ENCODE data around the gene RNF130. TPM values are rescaled to one million over a fixed set of nuclear protein-coding genes. Genes with fewer than 3 reads are reported as not detected.

RNF130 gene, protein sequence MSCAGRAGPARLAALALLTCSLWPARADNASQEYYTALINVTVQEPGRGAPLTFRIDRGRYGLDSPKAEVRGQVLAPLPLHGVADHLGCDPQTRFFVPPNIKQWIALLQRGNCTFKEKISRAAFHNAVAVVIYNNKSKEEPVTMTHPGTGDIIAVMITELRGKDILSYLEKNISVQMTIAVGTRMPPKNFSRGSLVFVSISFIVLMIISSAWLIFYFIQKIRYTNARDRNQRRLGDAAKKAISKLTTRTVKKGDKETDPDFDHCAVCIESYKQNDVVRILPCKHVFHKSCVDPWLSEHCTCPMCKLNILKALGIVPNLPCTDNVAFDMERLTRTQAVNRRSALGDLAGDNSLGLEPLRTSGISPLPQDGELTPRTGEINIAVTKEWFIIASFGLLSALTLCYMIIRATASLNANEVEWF
- polyA plus RNA-seq (2013): 203 TPM

DNA sequence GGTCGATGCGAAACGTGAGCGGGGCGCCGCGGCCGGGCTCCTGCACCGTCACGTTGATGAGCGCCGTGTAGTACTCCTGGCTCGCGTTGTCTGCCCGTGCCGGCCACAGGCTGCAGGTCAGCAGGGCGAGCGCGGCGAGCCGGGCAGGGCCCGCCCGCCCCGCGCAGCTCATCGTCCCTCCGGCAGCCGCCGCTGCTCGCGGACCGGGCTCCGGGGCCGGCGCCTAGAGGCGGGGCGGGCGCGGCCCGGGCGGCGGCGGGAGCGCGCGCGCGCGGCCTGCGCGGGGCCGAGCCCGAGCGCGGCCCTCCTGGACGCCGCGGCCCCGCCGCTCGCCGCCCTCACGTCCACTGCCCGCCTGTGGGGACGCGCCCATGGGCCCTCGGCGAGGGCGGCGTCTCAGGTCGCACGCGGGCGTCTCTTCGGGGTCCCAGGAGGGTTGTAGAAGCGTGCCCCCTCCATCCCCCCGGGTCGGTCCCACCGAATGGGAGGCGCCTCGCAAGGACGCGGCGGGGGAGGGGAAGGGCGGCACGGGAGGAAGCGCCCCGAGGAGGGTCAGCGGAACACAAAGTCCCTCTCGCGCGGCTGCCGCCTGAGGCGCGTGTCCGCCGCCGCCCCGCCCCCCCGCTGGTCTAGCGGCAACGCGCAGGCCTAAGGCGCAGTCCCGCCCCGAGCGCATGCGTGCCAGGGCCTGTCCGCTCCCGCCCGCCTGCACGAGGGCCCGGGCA lies at the start of gene RNF130:
TSS of gene RNF130 (minus strand) at position 229 of the 725 bp plus-strand sequence. CDS start at position 172, 57 bp downstream.
- peak within 1 kb of the TSS; percentile 73 to 96 (median 85) for H3K4me3 ChIP-seq (ENCODE audit: control insufficient read depth in 1 of 7, extremely low read depth in 1 of 7, insufficient read depth in 4 of 7, low read depth in 2 of 7, low read length in 6 of 7)

DNA sequence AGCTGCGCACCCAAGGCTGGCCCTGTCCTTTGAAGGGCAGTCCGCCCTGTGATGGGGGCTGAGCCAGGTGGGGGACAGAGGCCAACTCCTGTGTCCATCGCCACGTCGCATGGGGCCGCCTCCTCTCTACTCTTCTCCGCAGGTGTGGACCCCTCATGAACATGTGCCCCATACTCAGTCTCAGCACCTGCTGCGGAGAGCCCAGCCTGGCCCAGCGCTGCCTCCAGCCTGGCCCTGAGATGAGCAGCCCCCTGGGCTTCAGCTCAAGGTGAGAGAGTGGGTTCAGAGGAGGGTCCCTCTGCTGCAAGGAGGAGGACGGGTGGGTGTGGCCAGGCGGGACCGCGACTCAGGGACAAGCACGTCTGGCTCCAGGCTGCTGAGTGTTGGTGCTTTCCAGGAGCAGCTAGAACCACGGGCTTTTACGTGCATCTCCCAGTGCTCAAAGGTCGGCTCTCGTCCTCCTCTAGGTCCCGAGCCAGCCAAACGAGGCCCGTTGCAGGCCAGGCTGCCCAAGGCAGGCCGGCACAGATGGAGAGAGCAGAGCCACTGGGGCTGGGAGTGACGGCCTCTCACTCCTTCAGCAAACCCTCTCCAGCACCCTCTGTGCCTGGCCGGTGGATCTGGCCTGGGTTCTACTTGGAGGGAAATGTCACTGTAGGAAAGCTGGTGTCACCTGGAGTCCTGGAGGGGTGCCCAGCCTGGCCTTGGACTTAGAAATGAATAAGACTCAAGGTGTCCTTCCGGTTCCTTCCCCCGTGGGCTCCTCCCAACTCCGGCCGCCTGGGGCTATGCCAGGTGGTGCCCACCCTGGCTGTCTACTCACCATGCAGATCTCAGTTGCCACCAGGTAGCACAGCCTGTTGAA lies 48.9 kb upstream of the RNF130 start:
- Histone ChIP-seq H3K36me3 (ENCODE audit: control insufficient read depth in 4 of 4, insufficient read depth in 4 of 4, low read length in 3 of 4) (no peaks in the 10 kb centered on the region), H3K9me3 (ENCODE audit: control extremely low read depth in 1 of 5, control insufficient read depth in 4 of 5, insufficient read depth in 2 of 5, low read depth in 1 of 5, low read length in 4 of 5) (no peaks in the 10 kb centered on the region), H3K27me3 (replicated peaks in 2 of 5; ENCODE audit: control insufficient read depth in 4 of 5, insufficient read depth in 5 of 5, low read length in 4 of 5) (peaks cover 0 to 2% (median 0%) of the 10 kb centered on the region in 5 experiments), H3K27ac (ENCODE audit: insufficient read depth in 1 of 2, low read depth in 1 of 2, low read length in 2 of 2, poor library complexity in 1 of 2, severe bottlenecking in 2 of 2) (no peak overlapping the region), H3K4me3 (ENCODE audit: control insufficient read depth in 1 of 7, extremely low read depth in 1 of 7, insufficient read depth in 4 of 7, low read depth in 2 of 7, low read length in 6 of 7) (no peak overlapping the region), H3K4me1 (ENCODE audit: control extremely low read depth in 1 of 4, control insufficient read depth in 4 of 4, insufficient read depth in 4 of 4, low read length in 3 of 4) (peaks cover 0 to 9% (median 0%) of the 10 kb centered on the region in 4 experiments)
- WGBS (ENCODE audit: insufficient coverage): 91% methylated on average over 23 of the region's 28 CpGs
- POLR2A ChIA-PET: no interaction called here
- CTCF ChIA-PET: interaction anchor here (0.5 to 1.4 kb wide), 3 partner anchors 10 to 442 kb away, joined by 3 to 4 read pairs (median 4); no protein-coding TSS in a partner anchor
- DNase-seq: no peak

More for the DNA sequence above, at the start of gene RNF130:
- CTCF ChIA-PET: interaction anchor here (1.9 to 2.3 kb wide), 2 partner anchors 9 to 64 kb away, joined by 5 to 10 read pairs; no protein-coding TSS in a partner anchor
- peak within 1 kb of the TSS; percentile 64 to 78 for H3K27ac ChIP-seq (ENCODE audit: insufficient read depth in 1 of 2, low read depth in 1 of 2, low read length in 2 of 2, poor library complexity in 1 of 2, severe bottlenecking in 2 of 2)
- under 1% methylated on average over 79 of the region's 113 CpGs for WGBS (ENCODE audit: insufficient coverage)
- no peaks in the 10 kb centered on the region for H3K27me3 ChIP-seq (replicated peaks in 2 of 5; ENCODE audit: control insufficient read depth in 4 of 5, insufficient read depth in 5 of 5, low read length in 4 of 5)
- H3K36me3 ChIP-seq (ENCODE audit: control insufficient read depth in 4 of 4, insufficient read depth in 4 of 4, low read length in 3 of 4): no peaks in the 10 kb centered on the region
- peaks cover 0 to 4% (median 0%) of the 10 kb centered on the region in 5 experiments for H3K9me3 ChIP-seq (ENCODE audit: control extremely low read depth in 1 of 5, control insufficient read depth in 4 of 5, insufficient read depth in 2 of 5, low read depth in 1 of 5, low read length in 4 of 5)
- POLR2A ChIA-PET: no interaction called here
- peak; percentile 90 to 93 (median 91) for DNase-seq
- H3K4me1 ChIP-seq (ENCODE audit: control extremely low read depth in 1 of 4, control insufficient read depth in 4 of 4, insufficient read depth in 4 of 4, low read length in 3 of 4): peaks cover 11 to 42% (median 36%) of the 10 kb centered on the region in 4 experiments

DNA sequence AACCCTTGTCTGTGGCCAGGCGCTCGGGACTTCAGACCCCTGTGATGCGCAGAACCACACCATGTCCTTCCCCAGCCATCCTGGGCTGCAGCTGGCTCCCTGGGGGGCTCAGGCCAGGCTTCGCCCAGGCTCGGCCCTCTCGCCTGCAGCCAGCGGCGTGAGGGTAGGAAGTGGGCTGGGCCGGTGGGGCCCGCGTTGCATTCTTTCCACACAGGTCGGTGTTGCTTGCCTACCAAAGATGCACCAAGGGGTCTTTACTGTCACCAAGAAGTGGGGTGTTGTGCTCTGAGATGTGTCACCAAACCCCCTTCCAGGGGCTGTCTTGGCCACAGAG lies 48.3 kb upstream of the RNF130 start:
- peaks cover 0 to 9% (median 0%) of the 10 kb centered on the region in 4 experiments for H3K4me1 ChIP-seq (ENCODE audit: control extremely low read depth in 1 of 4, control insufficient read depth in 4 of 4, insufficient read depth in 4 of 4, low read length in 3 of 4)
- CTCF ChIA-PET: interaction anchor here (0.5 to 1.4 kb wide), 3 partner anchors 10 to 443 kb away, joined by 3 to 4 read pairs (median 4); no protein-coding TSS in a partner anchor
- POLR2A ChIA-PET: no interaction called here
- H3K27ac ChIP-seq (ENCODE audit: insufficient read depth in 1 of 2, low read depth in 1 of 2, low read length in 2 of 2, poor library complexity in 1 of 2, severe bottlenecking in 2 of 2): no peak overlapping the region
- no peaks in the 10 kb centered on the region for H3K9me3 ChIP-seq (ENCODE audit: control extremely low read depth in 1 of 5, control insufficient read depth in 4 of 5, insufficient read depth in 2 of 5, low read depth in 1 of 5, low read length in 4 of 5)
- DNase-seq: no peak
- 80% methylated on average over 7 of the region's 12 CpGs for WGBS (ENCODE audit: insufficient coverage)
- no peak overlapping the region for H3K4me3 ChIP-seq (ENCODE audit: control insufficient read depth in 1 of 7, extremely low read depth in 1 of 7, insufficient read depth in 4 of 7, low read depth in 2 of 7, low read length in 6 of 7)
- H3K27me3 ChIP-seq (replicated peaks in 2 of 5; ENCODE audit: control insufficient read depth in 4 of 5, insufficient read depth in 5 of 5, low read length in 4 of 5): no peaks in the 10 kb centered on the region
- H3K36me3 ChIP-seq (ENCODE audit: control insufficient read depth in 4 of 4, insufficient read depth in 4 of 4, low read length in 3 of 4): no peaks in the 10 kb centered on the region

DNA sequence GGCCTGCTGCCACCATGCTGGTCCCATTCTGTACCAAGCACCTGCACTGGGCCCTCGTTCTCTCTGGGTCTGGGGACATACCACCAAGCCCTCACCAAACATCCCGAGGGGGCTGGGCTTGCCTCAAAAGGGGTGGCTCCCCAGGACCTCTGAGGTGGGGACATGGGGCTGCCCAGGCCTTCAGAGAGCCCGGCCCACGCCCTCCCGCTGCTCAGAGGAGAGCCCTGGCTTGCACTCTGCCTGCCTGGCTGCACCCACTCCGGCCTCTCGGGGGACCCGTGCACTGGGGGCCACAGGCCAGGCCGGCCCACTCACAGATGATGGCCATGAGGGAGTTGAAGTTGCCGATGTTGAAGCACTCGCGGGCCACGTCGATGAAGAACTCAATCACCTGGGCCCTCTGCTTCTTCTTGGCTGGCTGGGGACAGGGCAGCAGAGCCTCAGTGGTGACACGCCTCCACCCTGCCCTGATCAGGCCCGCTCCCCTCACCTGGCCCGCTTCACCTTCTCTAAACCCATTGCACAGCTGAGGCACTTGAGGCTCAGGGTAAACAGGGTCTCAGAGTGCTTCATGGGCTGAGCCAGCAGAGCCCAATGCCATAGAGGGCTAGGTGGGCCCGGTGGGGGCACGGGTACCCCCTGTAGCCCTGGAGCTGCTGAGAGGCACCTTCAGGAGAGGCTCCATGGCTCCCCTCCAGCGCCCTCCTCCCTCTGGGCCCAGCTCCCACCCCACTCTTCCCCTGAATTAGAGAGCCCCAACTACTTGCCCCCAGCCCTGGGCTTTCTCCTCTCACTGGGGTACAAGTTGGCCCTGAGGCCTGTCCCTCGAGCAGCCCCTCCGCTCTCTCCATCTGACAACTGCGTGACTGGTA lies 47.7 kb upstream of the RNF130 start:
- Histone ChIP-seq H3K4me3 (ENCODE audit: control insufficient read depth in 1 of 7, extremely low read depth in 1 of 7, insufficient read depth in 4 of 7, low read depth in 2 of 7, low read length in 6 of 7) (no peak overlapping the region), H3K9me3 (ENCODE audit: control extremely low read depth in 1 of 5, control insufficient read depth in 4 of 5, insufficient read depth in 2 of 5, low read depth in 1 of 5, low read length in 4 of 5) (no peaks in the 10 kb centered on the region), H3K27me3 (replicated peaks in 2 of 5; ENCODE audit: control insufficient read depth in 4 of 5, insufficient read depth in 5 of 5, low read length in 4 of 5) (no peaks in the 10 kb centered on the region), H3K36me3 (ENCODE audit: control insufficient read depth in 4 of 4, insufficient read depth in 4 of 4, low read length in 3 of 4) (no peaks in the 10 kb centered on the region), H3K27ac (ENCODE audit: insufficient read depth in 1 of 2, low read depth in 1 of 2, low read length in 2 of 2, poor library complexity in 1 of 2, severe bottlenecking in 2 of 2) (no peak overlapping the region), H3K4me1 (ENCODE audit: control extremely low read depth in 1 of 4, control insufficient read depth in 4 of 4, insufficient read depth in 4 of 4, low read length in 3 of 4) (peaks cover 0 to 9% (median 0%) of the 10 kb centered on the region in 4 experiments)
- DNase-seq: no peak
- ChIA-PET POLR2A (no interaction called here), CTCF (interaction anchor here (1.0 to 1.4 kb wide), 2 partner anchors 11 to 12 kb away, joined by 4 read pairs; no protein-coding TSS in a partner anchor)
- 97% methylated on average over 20 of the region's 23 CpGs for WGBS (ENCODE audit: insufficient coverage)

DNA sequence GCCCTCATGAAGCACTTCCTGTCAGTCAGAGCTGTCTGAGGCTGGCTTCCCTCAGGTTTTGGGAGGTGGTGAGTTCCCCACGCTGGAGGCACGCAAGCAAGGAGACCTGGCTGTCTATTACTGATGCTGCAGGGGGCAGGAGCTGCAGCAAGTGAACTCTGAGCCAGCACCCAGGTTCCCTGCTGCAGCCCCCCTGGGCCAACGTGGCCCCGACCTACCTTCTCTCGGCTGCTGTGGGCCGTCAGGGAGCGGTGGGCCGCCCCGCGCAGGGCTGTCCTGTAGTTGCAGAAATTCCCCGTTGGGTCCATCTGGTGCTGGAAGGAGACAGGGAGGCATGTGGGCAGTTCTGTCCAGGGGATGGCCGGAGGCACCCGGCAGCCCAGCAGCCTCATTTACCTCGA lies 46.8 kb upstream of the RNF130 start:
- CTCF ChIA-PET: no interaction called here
- POLR2A ChIA-PET: no interaction called here
- WGBS (ENCODE audit: insufficient coverage): 98% methylated on average over 12 of the region's 14 CpGs
- Histone ChIP-seq H3K27ac (ENCODE audit: insufficient read depth in 1 of 2, low read depth in 1 of 2, low read length in 2 of 2, poor library complexity in 1 of 2, severe bottlenecking in 2 of 2) (no peak overlapping the region), H3K9me3 (ENCODE audit: control extremely low read depth in 1 of 5, control insufficient read depth in 4 of 5, insufficient read depth in 2 of 5, low read depth in 1 of 5, low read length in 4 of 5) (no peaks in the 10 kb centered on the region), H3K4me3 (ENCODE audit: control insufficient read depth in 1 of 7, extremely low read depth in 1 of 7, insufficient read depth in 4 of 7, low read depth in 2 of 7, low read length in 6 of 7) (no peak overlapping the region), H3K4me1 (ENCODE audit: control extremely low read depth in 1 of 4, control insufficient read depth in 4 of 4, insufficient read depth in 4 of 4, low read length in 3 of 4) (peaks cover 0 to 9% (median 0%) of the 10 kb centered on the region in 4 experiments), H3K36me3 (ENCODE audit: control insufficient read depth in 4 of 4, insufficient read depth in 4 of 4, low read length in 3 of 4) (no peaks in the 10 kb centered on the region), H3K27me3 (replicated peaks in 2 of 5; ENCODE audit: control insufficient read depth in 4 of 5, insufficient read depth in 5 of 5, low read length in 4 of 5) (no peaks in the 10 kb centered on the region)
- no peak for DNase-seq

DNA sequence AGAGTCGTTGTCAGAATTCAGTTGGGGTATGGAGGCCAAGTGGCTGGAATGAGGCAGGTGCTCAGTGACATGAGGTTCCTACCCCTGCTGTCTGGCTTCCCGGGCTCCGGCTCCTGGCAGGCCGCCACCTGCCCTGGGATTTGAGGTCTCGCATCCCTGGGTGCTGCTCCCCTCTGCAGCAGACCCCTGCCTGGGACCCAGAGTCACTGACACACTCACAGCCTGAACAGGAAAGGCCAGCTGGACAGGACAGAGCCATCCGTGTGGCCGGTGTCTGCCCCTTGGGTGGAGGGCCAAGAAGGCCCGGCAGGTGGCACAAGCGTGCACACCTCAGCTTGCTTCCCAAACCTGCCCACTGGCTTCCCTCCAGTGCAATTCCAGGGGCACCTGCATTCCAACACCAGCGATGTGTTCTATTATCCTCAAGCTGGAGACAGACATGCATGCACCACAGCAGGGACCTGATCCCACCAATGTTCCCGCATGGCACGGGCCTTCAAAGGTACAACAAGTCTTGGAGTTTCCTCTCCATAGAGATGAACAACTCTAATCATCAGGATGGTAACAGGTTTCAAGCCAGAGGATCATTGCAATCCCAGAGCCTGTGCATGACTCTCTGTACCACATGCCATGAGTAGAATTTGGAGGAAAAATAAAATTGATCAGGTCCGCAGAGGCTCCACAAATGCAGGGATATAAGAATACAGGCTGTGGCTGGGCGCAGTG lies 45.6 kb upstream of the RNF130 start:
- H3K36me3 ChIP-seq (ENCODE audit: control insufficient read depth in 4 of 4, insufficient read depth in 4 of 4, low read length in 3 of 4): no peaks in the 10 kb centered on the region
- no peaks in the 10 kb centered on the region for H3K27me3 ChIP-seq (replicated peaks in 2 of 5; ENCODE audit: control insufficient read depth in 4 of 5, insufficient read depth in 5 of 5, low read length in 4 of 5)
- no peaks in the 10 kb centered on the region for H3K9me3 ChIP-seq (ENCODE audit: control extremely low read depth in 1 of 5, control insufficient read depth in 4 of 5, insufficient read depth in 2 of 5, low read depth in 1 of 5, low read length in 4 of 5)
- DNase-seq: no peak
- H3K4me3 ChIP-seq (ENCODE audit: control insufficient read depth in 1 of 7, extremely low read depth in 1 of 7, insufficient read depth in 4 of 7, low read depth in 2 of 7, low read length in 6 of 7): no peak overlapping the region
- 95% methylated on average over 10 of the region's 14 CpGs for WGBS (ENCODE audit: insufficient coverage)
- CTCF ChIA-PET: no interaction called here
- POLR2A ChIA-PET: no interaction called here
- H3K4me1 ChIP-seq (ENCODE audit: control extremely low read depth in 1 of 4, control insufficient read depth in 4 of 4, insufficient read depth in 4 of 4, low read length in 3 of 4): peaks cover 0 to 9% (median 0%) of the 10 kb centered on the region in 4 experiments
- H3K27ac ChIP-seq (ENCODE audit: insufficient read depth in 1 of 2, low read depth in 1 of 2, low read length in 2 of 2, poor library complexity in 1 of 2, severe bottlenecking in 2 of 2): no peak overlapping the region

All from common myeloid progenitor, CD34-positive (primary cell).